Erythroblast (primary cell): ENCODE results near the gene EPHA4.

Experiments
- DNase-seq, 2 experiments: peaks; one replicate each; lab custom pipeline; 2025; lab: John Stamatoyannopoulos, UW
- GATA1 ChIP-seq: IDR thresholded peaks from 2 replicates; pipeline ENCODE4 v1.6.1; 2011; ENCODE audit warnings: low read depth, mild to moderate bottlenecking, control low read depth, low read length, moderate library complexity
- POLR2A ChIP-seq: IDR thresholded peaks from 2 replicates; pipeline ENCODE4 v1.6.1; 2011; ENCODE audit warnings: mild to moderate bottlenecking, low read length

The EPHA4 gene

GRCh38 chr2:221400411-221400810 is 171.7 kb downstream of the EPHA4 start:
- no peak for DNase-seq
- no peak for TF ChIP-seq POLR2A
- TF ChIP-seq GATA1 = no peak

- peak in 1 of 2 experiments; percentile 17 for DNase-seq
- TF ChIP-seq GATA1 (no peak), POLR2A (no peak)
These were observed 172.9 kb downstream of the EPHA4 start for GRCh38 chr2:221399183-221399582.

DNA sequence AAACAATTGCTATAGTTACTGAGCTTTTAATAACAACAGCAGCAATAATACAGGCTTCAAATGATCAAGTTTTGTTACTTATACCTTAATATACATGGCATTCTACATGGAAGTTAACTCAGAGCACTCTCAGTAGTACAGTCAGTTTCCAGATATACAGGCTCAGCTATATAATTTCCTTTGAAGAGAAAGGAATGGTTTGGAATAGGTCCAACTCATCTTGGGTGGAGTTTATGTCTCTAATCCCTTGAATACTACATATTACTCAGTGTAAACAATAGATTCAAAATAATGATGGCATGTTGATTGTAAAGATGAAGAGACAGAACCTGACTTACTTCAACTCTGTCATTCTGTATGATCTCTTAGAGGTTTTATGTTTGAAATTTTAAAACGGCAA is 174.9 kb downstream of the EPHA4 start:
- no peak for TF ChIP-seq POLR2A
- TF ChIP-seq GATA1 = no peak
- DNase-seq = no peak

- TF ChIP-seq GATA1 (no peak), POLR2A (no peak)
- DNase-seq = no peak
These were observed 179.7 kb downstream of the EPHA4 start for GRCh38 chr2:221392228-221392881.

GRCh38 chr2:221390878-221391277 is 181.2 kb downstream of the EPHA4 start:
- DNase-seq = no peak
- TF ChIP-seq GATA1 (no peak), POLR2A (no peak)

- no peak for DNase-seq
- TF ChIP-seq POLR2A = no peak
- no peak for TF ChIP-seq GATA1
These were observed 182.2 kb downstream of the EPHA4 start for GRCh38 chr2:221389904-221390303.

GRCh38 chr2:221389421-221389820 is 182.7 kb downstream of the EPHA4 start:
- DNase-seq = no peak
- no peak for TF ChIP-seq GATA1
- TF ChIP-seq POLR2A = no peak

DNA sequence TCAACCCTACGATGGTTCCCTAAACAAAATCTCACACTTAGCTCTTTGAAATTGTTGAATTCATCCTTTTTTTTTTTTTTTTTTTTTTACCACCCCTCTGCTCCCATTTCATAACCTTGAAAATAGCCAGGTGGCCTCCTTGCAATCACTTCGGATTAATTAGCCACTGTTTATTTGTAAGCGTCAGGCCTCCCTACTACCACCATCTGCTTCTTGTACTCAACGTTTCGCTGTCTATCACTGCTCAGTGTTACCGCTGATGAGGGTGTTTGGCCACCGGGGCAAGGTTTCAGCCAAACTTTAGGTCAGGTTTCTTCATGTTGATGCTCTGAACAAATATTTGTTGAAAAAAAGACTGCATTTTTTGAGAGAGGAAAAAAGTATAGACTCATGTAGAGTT is 183.2 kb downstream of the EPHA4 start:
- no peak for DNase-seq
- TF ChIP-seq POLR2A (no peak), GATA1 (no peak)

DNA sequence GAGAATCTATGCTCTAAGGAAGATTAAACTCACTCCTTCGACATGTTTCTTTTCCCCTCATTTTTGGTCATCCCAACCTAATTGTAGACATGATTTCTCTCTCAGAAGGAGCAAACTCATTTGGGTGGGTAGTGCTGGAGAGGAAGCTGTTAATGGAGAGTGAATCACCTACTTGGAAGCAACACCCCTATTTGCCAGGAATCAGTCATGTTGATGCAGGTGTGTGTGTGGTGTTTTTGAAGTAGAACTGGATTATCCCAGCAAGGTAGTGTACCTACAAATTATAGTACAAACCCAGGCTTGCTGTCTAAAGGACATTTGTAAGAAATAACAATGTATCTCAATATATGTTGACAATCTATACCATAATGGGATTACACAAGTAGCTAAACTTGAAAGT is 186.4 kb downstream of the EPHA4 start:
- TF ChIP-seq GATA1 = no peak
- no peak for TF ChIP-seq POLR2A
- DNase-seq = no peak

DNA sequence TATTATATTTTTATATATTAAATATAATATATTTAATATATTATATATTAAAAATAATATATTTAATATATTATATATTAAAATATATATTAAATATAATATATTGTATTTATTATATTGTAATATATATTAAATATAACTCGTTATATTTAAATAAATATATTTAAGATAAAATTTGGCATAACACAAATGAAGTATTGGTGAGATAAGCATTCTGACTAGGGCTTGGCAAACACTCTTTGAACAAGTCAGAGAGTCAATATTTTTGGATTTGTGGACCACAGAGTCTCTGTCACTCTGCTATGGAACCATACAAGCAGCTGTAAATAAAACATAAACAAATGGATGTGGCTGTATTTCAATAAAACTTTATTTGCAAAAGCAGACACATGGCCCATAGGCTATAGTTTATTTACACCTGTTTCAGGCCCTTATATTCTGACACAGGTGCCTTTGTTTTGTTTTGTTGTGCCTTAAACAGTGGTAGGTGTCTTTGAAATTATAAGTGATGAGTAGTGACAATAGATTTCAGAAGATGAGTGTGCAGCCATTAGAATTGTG is 190.1 kb downstream of the EPHA4 start:
- TF ChIP-seq GATA1 = no peak
- TF ChIP-seq POLR2A = no peak
- DNase-seq = no peak

DNA sequence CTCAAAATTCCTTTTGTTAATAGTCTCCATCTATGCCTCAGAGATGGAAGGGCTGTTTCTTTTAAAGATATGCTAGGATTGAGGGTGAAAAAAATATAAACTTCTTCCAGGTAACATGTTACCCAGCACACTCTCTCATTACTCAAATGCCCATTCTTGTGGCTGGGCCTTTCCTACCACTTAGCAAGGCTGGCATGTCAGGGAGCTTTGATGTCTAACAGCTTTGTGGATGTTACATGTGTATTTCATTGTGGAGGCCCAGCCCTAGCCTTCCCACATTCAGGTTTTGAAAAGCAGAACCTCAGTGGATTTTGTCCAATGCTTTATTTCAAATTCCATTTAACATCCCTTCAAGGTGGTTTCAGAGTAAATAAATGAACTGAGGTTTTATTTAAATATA is 191.4 kb downstream of the EPHA4 start:
- no peak for TF ChIP-seq POLR2A
- no peak for TF ChIP-seq GATA1

DNA sequence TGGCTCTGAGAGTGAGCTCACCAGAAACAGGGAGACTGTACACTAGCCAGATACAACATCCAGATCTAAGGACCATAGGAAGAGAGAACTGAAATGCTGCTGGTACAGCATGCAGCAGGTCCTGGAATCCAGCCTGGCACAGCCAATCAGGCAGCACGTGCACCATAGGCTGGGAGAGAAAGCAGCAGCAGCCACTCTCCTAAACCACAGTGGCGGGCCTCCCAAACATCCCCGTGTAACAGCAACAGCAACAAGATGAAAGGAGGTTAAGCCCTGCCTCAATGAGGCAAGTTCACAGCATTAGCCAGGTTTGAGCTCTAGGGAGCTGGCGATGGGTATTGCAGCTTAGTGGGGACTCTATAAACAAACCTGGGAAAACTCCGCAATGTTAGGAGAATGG is 192.0 kb downstream of the EPHA4 start:
- TF ChIP-seq POLR2A (no peak), GATA1 (no peak)
- no peak for DNase-seq

More for the DNA sequence above, 191.4 kb downstream of the EPHA4 start:
- no peak for DNase-seq

DNA sequence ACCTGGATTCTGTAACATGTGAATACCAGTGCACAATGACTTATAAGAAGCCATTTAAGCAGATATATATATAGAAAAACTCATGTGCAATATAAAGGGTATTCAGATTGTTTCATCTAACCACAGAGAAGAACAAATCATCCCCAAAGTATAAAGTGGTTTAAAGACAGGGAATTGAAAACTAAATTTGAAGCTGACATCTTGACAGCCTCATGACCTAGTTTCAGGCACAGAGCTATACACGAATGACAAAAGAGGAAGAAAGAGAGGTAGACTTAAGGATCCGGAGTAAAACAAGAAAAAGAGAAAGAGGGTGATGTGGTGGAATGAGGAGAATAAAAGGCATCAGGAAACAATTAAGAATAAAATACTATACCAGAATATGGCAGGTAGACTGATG is 194.5 kb downstream of the EPHA4 start:
- DNase-seq = no peak
- TF ChIP-seq GATA1 (no peak), POLR2A (no peak)

- no peak for DNase-seq
- TF ChIP-seq GATA1 = no peak
- no peak for TF ChIP-seq POLR2A
These were observed 195.0 kb downstream of the EPHA4 start for GRCh38 chr2:221377066-221377465.

- TF ChIP-seq GATA1 (no peak), POLR2A (no peak)
- DNase-seq = no peak
These were observed 197.9 kb downstream of the EPHA4 start for GRCh38 chr2:221374234-221374633.
